Measurements from ENCODE around the gene ZFYVE28. TPM values are rescaled to one million over a fixed set of nuclear protein-coding genes. Genes with fewer than 3 reads are reported as not detected.

Gene ZFYVE28
- total RNA-seq, 3 donors from 2014 or later: 32.4 to 56.4 (median 42.9) TPM

- H3K4me3 ChIP-seq: no peak overlapping the region
- DNase-seq (no peak), ATAC-seq (no peak)
- TF ChIP-seq CTCF (IDR thresholded peaks at IDR 0.05): no peak
- H3K9me3 ChIP-seq: no peaks in the 10 kb centered on the region
- H3K36me3 ChIP-seq (ENCODE audit: low read depth): no peaks in the 10 kb centered on the region
- intact Hi-C loops (cut with DNase I, micrococcal nuclease): no loop called here
- H3K4me1 ChIP-seq (ENCODE audit: low read depth): no peaks in the 10 kb centered on the region
These were observed 76.4 kb downstream of the ZFYVE28 start for GRCh38 chr4:2341911-2342652.

DNA sequence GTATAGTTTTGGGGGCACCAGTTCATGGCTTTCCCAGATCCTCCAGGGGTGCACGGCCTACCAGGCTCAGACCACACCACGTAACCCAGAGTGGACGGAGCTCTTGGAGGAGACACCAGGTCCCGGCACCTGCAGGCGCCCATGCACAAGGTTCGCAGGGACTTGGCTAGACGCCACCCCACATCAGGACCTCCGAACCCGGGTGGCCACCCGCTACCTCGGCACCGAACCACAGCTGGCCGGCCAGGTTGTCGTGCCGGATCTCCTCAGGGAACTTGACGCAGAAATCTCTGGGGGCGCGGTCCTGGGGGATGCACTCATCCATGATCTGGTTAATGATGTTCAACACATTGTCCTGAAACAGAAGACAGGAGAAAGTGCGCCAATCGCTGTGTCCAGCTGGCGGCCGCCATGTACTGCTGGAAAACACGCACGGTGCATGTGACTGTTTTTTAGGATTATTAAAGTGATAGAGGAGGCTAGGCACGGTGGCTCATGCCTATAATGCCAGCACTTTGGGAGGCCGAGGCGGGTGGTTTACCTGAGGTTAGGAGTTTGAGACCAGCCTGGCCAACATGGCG lies 77.1 kb downstream of the ZFYVE28 start:
- ATAC-seq (no peak), DNase-seq (no peak)
- no peaks in the 10 kb centered on the region for H3K9me3 ChIP-seq
- no peak for TF ChIP-seq CTCF (IDR thresholded peaks at IDR 0.05)
- no peaks in the 10 kb centered on the region for H3K4me1 ChIP-seq (ENCODE audit: low read depth)
- intact Hi-C loops (cut with DNase I, micrococcal nuclease): no loop called here
- H3K4me3 ChIP-seq: no peak overlapping the region
- H3K36me3 ChIP-seq (ENCODE audit: low read depth): no peaks in the 10 kb centered on the region

- intact Hi-C loops (cut with DNase I, micrococcal nuclease): no loop called here
- no peaks in the 10 kb centered on the region for H3K4me1 ChIP-seq (ENCODE audit: low read depth)
- TF ChIP-seq CTCF (IDR thresholded peaks at IDR 0.05): no peak
- ATAC-seq (no peak), DNase-seq (peak in 1 of 3 donors; percentile 38)
- no peaks in the 10 kb centered on the region for H3K36me3 ChIP-seq (ENCODE audit: low read depth)
- H3K9me3 ChIP-seq: no peaks in the 10 kb centered on the region
- no peak overlapping the region for H3K4me3 ChIP-seq
These were observed 78.0 kb downstream of the ZFYVE28 start for GRCh38 chr4:2340272-2341061.

DNA sequence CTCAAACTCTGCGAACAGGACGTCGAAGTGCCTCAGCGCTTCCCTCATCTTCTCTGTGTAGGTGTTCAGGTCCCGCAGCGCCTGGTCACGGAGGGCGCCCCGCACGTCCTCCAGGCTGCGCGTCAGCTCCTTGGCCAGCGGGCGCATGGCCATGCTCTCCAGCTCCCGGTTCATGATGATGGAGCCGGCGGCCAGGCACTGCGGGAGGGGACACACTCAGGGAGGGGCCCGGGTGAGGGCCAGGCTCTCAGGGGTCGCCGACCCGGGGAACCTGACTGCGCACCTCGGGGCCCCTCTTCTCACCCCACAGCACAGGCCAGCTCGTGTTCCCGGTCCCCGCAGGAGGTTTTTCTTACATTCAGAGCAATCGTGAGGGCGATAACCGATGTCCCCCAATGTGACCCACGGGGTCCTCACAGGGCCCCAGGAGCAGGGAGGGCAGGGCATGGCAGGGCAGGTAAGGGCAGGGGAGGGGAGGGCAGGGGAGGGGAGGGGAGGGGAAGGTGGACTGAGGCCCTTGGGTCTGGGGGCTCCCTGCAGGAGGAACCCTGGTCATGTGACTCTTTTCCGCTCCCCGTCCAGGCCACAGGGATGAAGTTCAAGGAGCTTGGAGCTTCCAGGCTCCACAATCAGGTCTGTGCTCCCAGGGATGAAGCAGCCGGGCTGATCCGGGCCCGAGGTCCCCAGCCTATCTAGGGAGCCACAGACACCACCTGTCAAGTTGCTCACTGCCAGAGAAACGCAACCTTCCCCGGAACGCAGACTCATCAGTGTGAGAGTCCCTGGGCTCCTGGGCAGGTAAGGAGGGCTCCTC lies 78.8 kb downstream of the ZFYVE28 start:
- H3K4me1 ChIP-seq (ENCODE audit: low read depth): no peaks in the 10 kb centered on the region
- H3K9me3 ChIP-seq: no peaks in the 10 kb centered on the region
- ATAC-seq (no peak), DNase-seq (peak in 1 of 3 donors; percentile 34)
- TF ChIP-seq CTCF (IDR thresholded peaks at IDR 0.05): no peak
- no peak overlapping the region for H3K4me3 ChIP-seq
- intact Hi-C loops (cut with DNase I, micrococcal nuclease): no loop called here
- H3K36me3 ChIP-seq (ENCODE audit: low read depth): no peaks in the 10 kb centered on the region

DNA sequence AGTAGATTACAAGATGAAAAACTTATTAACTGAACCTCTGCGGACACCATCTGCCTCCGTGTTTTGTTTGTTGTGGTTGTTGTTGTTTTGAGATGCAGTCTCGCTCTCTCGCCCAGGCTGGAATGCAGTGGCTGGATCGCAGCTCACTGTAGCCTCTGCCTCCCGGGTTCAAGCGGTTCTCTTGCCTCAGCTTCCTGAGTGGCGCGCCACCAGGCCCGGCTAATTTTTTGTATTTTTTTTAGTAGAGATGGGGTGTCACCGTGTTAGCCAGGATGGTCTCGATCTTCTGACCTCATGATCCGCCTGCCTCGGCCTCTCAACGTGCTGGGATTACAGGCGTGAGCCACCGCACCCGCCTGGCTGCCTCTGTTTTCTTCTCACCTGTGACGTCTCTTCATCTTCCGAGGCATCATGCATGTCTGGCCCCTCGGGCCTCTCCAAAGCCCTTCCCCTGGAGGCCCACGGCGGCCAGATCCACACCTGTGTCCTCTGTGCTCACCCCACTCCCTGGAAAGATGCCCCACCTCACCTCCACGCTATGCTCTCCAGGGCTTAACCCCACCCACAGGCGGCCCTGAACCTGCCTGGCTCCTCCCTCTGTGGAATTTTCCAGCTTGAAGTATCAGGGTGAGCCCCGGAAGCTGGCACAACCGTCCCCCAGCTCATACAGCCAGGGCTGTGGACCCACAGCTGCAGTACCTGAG lies 79.5 kb downstream of the ZFYVE28 start:
- DNase-seq: peak in 1 of 3 donors; percentile 22

More for the DNA sequence above, 79.5 kb downstream of the ZFYVE28 start:
- Histone ChIP-seq H3K9me3 (no peaks in the 10 kb centered on the region), H3K4me1 (ENCODE audit: low read depth) (peaks cover 5% of the 10 kb centered on the region), H3K4me3 (no peak overlapping the region), H3K36me3 (ENCODE audit: low read depth) (no peaks in the 10 kb centered on the region)
- ATAC-seq: no peak
- intact Hi-C loops (cut with DNase I, micrococcal nuclease): no loop called here
- TF ChIP-seq CTCF (IDR thresholded peaks at IDR 0.05): no peak

Measured in mucosa of descending colon (tissue), 3 donors.